ENCODE data around the gene DCDC1.
A peak's percentile ranks its signal among the peaks of the same experiment; 100 is the strongest.

The DCDC1 gene

GRCh38 chr11:31369348-31370329 is at the start of gene DCDC1, which contains the start of gene DNAJC24:
Gene DCDC1, minus strand, starts transcription at chr11:31369739. Its CDS starts 41,459 bp downstream, at chr11:31328280.
Gene DNAJC24, plus strand, starts transcription at chr11:31369860. Its CDS starts 889 bp downstream, at chr11:31370749.
- peak; percentile 92 for FAIRE-seq

GRCh38 chr11:31419138-31419537 is 49.6 kb upstream of the DCDC1 start:
- FAIRE-seq, result no peak

GRCh38 chr11:31417816-31418215 is 48.3 kb upstream of the DCDC1 start:
- no peak for FAIRE-seq

GRCh38 chr11:31417357-31417756 is 47.8 kb upstream of the DCDC1 start:
- FAIRE-seq, result no peak

GRCh38 chr11:31415435-31415834 is 45.9 kb upstream of the DCDC1 start:
- FAIRE-seq, result no peak

- no peak for FAIRE-seq
Measured at GRCh38 chr11:31414338-31414737, 44.8 kb upstream of the DCDC1 start.

- no peak for FAIRE-seq
Measured at GRCh38 chr11:31412946-31413345, 43.4 kb upstream of the DCDC1 start.

- no peak for FAIRE-seq
Measured at GRCh38 chr11:31408201-31408600, 38.7 kb upstream of the DCDC1 start.

GRCh38 chr11:31404614-31405013 is 35.1 kb upstream of the DCDC1 start:
- FAIRE-seq, result no peak

- FAIRE-seq, result peak; percentile 96
Measured at GRCh38 chr11:31397239-31397834, 27.8 kb upstream of the DCDC1 start.

GRCh38 chr11:31387379-31387778 is 17.8 kb upstream of the DCDC1 start:
- FAIRE-seq, result no peak

GRCh38 chr11:31383116-31383515 is 13.6 kb upstream of the DCDC1 start:
- no peak for FAIRE-seq

GRCh38 chr11:31375879-31376278 is 6.3 kb upstream of the DCDC1 start:
- FAIRE-seq, result no peak

- FAIRE-seq, result no peak
Measured at GRCh38 chr11:31366795-31367194, 2.7 kb downstream of the DCDC1 start.

GRCh38 chr11:31361743-31362142 is 7.8 kb downstream of the DCDC1 start:
- FAIRE-seq, result no peak

GRCh38 chr11:31355817-31356216 is 13.7 kb downstream of the DCDC1 start:
- no peak for FAIRE-seq

- no peak for FAIRE-seq
Measured at GRCh38 chr11:31355131-31355530, 14.4 kb downstream of the DCDC1 start.

GRCh38 chr11:31351168-31351567 is 18.4 kb downstream of the DCDC1 start:
- FAIRE-seq, result no peak

GRCh38 chr11:31340903-31341572 is 28.5 kb downstream of the DCDC1 start:
- no peak for FAIRE-seq

- no peak for FAIRE-seq
Measured at GRCh38 chr11:31337806-31338205, 31.7 kb downstream of the DCDC1 start.

- no peak for FAIRE-seq
Measured at GRCh38 chr11:31328697-31329096, 40.8 kb downstream of the DCDC1 start.

GRCh38 chr11:31327417-31327816 is 42.1 kb downstream of the DCDC1 start:
- no peak for FAIRE-seq

GRCh38 chr11:31326470-31327148 is 42.9 kb downstream of the DCDC1 start:
- FAIRE-seq, result no peak
